HepG2 (cell line): Measurements from ENCODE around the gene PAFAH1B1. TPM values are rescaled to one million over a fixed set of nuclear protein-coding genes. Genes with fewer than 3 reads are reported as not detected.

Experiments
- AGO2 ChIP-seq: fragments of 200-400 bp; formaldehyde crosslinking; optimal IDR thresholded peaks from 2 replicates; pipeline ENCODE3; 2017; ENCODE audit warnings: mild to moderate bottlenecking, low read depth, low read length, moderate library complexity
- CHCHD3 ChIP-seq: sonication (generic); formaldehyde crosslinking; IDR thresholded peaks from 2 replicates; pipeline ENCODE4 v1.8.0; 2022; ENCODE audit warnings: mild to moderate bottlenecking, missing genetic modification reagents, moderate library complexity
- CREB1 ChIP-seq, 2 experiments: fragments of 450-650 bp in 1 of 2; IDR thresholded peaks; 2 replicates each; pipeline ENCODE4 v1.6.1; 2016 to 2017; ENCODE audit warnings: control low read depth in 1 of 2, mild to moderate bottlenecking in 1 of 2, missing compliant biosample characterization in 1 of 2, missing genetic modification characterization in 1 of 2
- ERF ChIP-seq: IDR thresholded peaks from 2 replicates; pipeline ENCODE4 v1.6.1; 2018; ENCODE audit warnings: missing biosample characterization, missing genetic modification reagents
- FOXP4 ChIP-seq: sonication (generic); formaldehyde crosslinking; IDR thresholded peaks from 2 replicates; pipeline ENCODE4 v1.4.0; 2020; ENCODE audit warnings: missing genetic modification reagents
- HMG20A ChIP-seq: IDR thresholded peaks from 2 replicates; pipeline ENCODE4 v1.6.1; 2016; ENCODE audit warnings: borderline replicate concordance
- HNRNPK ChIP-seq: fragments of 200-400 bp; formaldehyde crosslinking; IDR thresholded peaks from 2 replicates; pipeline ENCODE4 v1.6.1; 2018; ENCODE audit warnings: low read length, low read depth, moderate library complexity, mild to moderate bottlenecking; ENCODE audit not compliant: poor library complexity, severe bottlenecking
- IKZF4 ChIP-seq: sonication (generic); formaldehyde crosslinking; IDR thresholded peaks from 2 replicates; pipeline ENCODE4 v1.5.1; 2020; ENCODE audit warnings: borderline replicate concordance, mild to moderate bottlenecking, low read depth, missing genetic modification reagents; ENCODE audit errors: not compliant biosample characterization
- KDM2A ChIP-seq: sonication (generic); formaldehyde crosslinking; IDR thresholded peaks from 2 replicates; pipeline ENCODE4 v1.4.0; 2020; ENCODE audit warnings: low read depth, missing genetic modification reagents, borderline replicate concordance
- KDM6A ChIP-seq: IDR thresholded peaks from 2 replicates; pipeline ENCODE4 v1.6.1; 2016; ENCODE audit warnings: low read depth
- NR2F6 ChIP-seq, 2 experiments: IDR thresholded peaks; 2 replicates each; pipeline ENCODE4 v1.6.1; 2016; ENCODE audit warnings: antibody characterized with exemption in 1 of 2, mild to moderate bottlenecking in 1 of 2
- POLR2A ChIP-seq, 2 experiments: IDR thresholded peaks; 2 replicates each; pipeline ENCODE4 v1.6.1; 2011; ENCODE audit warnings: low read depth in 2 of 2, low read length in 2 of 2, mild to moderate bottlenecking in 1 of 2, moderate library complexity in 1 of 2; ENCODE audit not compliant: insufficient read depth in 1 of 2
- POLR2AphosphoS5 ChIP-seq: IDR thresholded peaks from 2 replicates; pipeline ENCODE4 v1.6.1; 2012; ENCODE audit warnings: low read depth, low read length
- PRDM10 ChIP-seq: sonication (generic); formaldehyde crosslinking; IDR thresholded peaks from 2 replicates; pipeline ENCODE4 v1.4.0; 2020; ENCODE audit warnings: low read depth, missing genetic modification reagents
- RFX1 ChIP-seq: fragments of 450-650 bp; IDR thresholded peaks from 2 replicates; pipeline ENCODE4 v1.6.1; 2017
- SIN3A ChIP-seq: IDR thresholded peaks from 2 replicates; pipeline ENCODE4 v1.6.1; 2011; ENCODE audit warnings: low read depth, mild to moderate bottlenecking, control low read depth, low read length, borderline replicate concordance
- SRSF4 ChIP-seq: fragments of 200-400 bp; formaldehyde crosslinking; IDR thresholded peaks from one replicate; pipeline ENCODE4 v1.6.1; 2018; ENCODE audit warnings: mild to moderate bottlenecking, low read depth, low read length, moderate library complexity; ENCODE audit not compliant: poor library complexity, severe bottlenecking
- ZNF639 ChIP-seq: conservative IDR thresholded peaks from 2 replicates; pipeline ENCODE4 v1.6.1; 2018; ENCODE audit warnings: missing genetic modification reagents
- ZNF737 ChIP-seq: sonication (generic); formaldehyde crosslinking; IDR thresholded peaks from 2 replicates; pipeline ENCODE4 v1.5.0; 2020; ENCODE audit warnings: missing genetic modification reagents, mild to moderate bottlenecking, borderline replicate concordance
- ZNF740 ChIP-seq: sonication (generic); formaldehyde crosslinking; IDR thresholded peaks from 2 replicates; pipeline ENCODE4 v1.4.0; 2020; ENCODE audit warnings: missing genetic modification reagents
- ZNF773 ChIP-seq: sonication (generic); formaldehyde crosslinking; IDR thresholded peaks from 2 replicates; pipeline ENCODE4 v1.4.0; 2020; ENCODE audit warnings: missing genetic modification reagents, borderline replicate concordance
- ZSCAN29 ChIP-seq: sonication (generic); formaldehyde crosslinking; conservative IDR thresholded peaks from 2 replicates; pipeline ENCODE4 v1.4.0; 2020; ENCODE audit warnings: mild to moderate bottlenecking, missing genetic modification reagents
- polyA plus RNA-seq, 8 experiments: library from polyadenylated mRNA; depleted of rRNA in 3 of 8; stranded (reverse) in 7 of 8; unstranded in 1 of 8; fragments of >200 nt; fragmentation: Illumina TruSeq in 4 of 8; extraction: Trizol in 4 of 8; gene quantifications; 2 replicates each; pipeline versions ENCODE4 v1.2.1 to v1.2.3, GENCODE V29; 2011 to 2016; ENCODE audit warnings: low read depth in 4 of 8, missing spikeins in 1 of 8, mixed read lengths in 1 of 8; ENCODE audit not compliant: insufficient read depth in 1 of 8
- total RNA-seq, 5 experiments: library from RNA; depleted of rRNA; stranded (reverse); fragments of >200 nt; fragmentation: Illumina TruSeq; extraction: Trizol; gene quantifications; 2 replicates each; pipeline ENCODE4 v1.2.3, GENCODE V29; 2016; ENCODE audit warnings: low read depth in 1 of 5

Gene PAFAH1B1
- total and polyA plus RNA-seq, 2 of the 13 experiments (the other 11 are each of a cell fraction or from before 2014, with no cell fraction given): 46.0 to 64.9 TPM

- TF ChIP-seq HMG20A (no peak), ZNF740 (peak; percentile 20; the same call in 1 of the 2 replicates), ZNF773 (CRISPR knock-in tag) (no peak), KDM2A (CRISPR knock-in tag) (no peak; the same call in 1 of the 2 replicates), PRDM10 (CRISPR knock-in tag) (no peak), RFX1 (no peak), ZNF639 (peak; percentile 69; the same call in 1 of the 2 replicates), POLR2A (IDR thresholded peaks at IDR 0.05; ENCODE audit: insufficient read depth in 1 of 2, low read depth in 2 of 2, low read length in 2 of 2) (peak; percentile 83 to 91), NR2F6 (IDR thresholded peaks at IDR 0.05) (no peak), NR2F6 (CRISPR knock-in tag; IDR thresholded peaks at IDR 0.05) (0 out of 2 replicates have a peak, but pooled peaks have one; percentile 9), SIN3A (0 out of 2 replicates have a peak, but pooled peaks have one; percentile 33), KDM6A (CRISPR knock-in tag) (no peak), SRSF4 (no peak), ZSCAN29 (CRISPR knock-in tag) (no peak), POLR2AphosphoS5 (peak; percentile 75), HNRNPK (peak; percentile 72), CHCHD3 (0 out of 2 replicates have a peak, but pooled peaks have one; percentile 36), AGO2 (peak; percentile 61), IKZF4 (CRISPR knock-in tag) (peak; percentile 31), CREB1 (IDR thresholded peaks at IDR 0.05) (peak; percentile 93; the same call in 1 of the 2 replicates), CREB1 (CRISPR knock-in tag; IDR thresholded peaks at IDR 0.05) (no peak), ZNF737 (no peak), FOXP4 (CRISPR knock-in tag) (no peak), ERF (CRISPR knock-in tag) (peak; percentile 73)
Observed at GRCh38 chr17:2592971-2593820, at the start of gene PAFAH1B1 (continued).
